ENCODE measurements around the gene SETMAR.

DNA sequence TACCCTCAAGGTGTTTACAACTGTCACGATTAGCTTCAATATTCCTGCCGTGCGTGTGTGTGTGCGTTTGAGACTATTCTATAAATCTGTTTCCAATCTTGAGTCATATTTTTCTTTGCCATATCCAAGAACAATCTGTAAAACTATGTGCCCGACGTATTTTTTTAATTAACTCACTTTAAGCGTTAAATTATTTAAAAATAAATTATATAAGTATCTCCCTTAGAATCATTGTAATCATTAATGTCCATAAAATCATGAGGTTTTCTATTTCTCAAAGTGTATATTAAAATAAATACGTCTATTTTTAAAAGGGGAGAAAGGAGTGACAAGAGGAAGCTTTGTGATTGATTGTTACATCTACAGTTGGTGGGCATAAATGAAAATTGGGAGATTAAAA, 2.9 kb downstream of the SETMAR start:
- TF ChIP-seq, protein P1, sequence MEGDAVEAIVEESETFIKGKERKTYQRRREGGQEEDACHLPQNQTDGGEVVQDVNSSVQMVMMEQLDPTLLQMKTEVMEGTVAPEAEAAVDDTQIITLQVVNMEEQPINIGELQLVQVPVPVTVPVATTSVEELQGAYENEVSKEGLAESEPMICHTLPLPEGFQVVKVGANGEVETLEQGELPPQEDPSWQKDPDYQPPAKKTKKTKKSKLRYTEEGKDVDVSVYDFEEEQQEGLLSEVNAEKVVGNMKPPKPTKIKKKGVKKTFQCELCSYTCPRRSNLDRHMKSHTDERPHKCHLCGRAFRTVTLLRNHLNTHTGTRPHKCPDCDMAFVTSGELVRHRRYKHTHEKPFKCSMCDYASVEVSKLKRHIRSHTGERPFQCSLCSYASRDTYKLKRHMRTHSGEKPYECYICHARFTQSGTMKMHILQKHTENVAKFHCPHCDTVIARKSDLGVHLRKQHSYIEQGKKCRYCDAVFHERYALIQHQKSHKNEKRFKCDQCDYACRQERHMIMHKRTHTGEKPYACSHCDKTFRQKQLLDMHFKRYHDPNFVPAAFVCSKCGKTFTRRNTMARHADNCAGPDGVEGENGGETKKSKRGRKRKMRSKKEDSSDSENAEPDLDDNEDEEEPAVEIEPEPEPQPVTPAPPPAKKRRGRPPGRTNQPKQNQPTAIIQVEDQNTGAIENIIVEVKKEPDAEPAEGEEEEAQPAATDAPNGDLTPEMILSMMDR (IDR thresholded peaks at IDR 0.05; ENCODE audit: poor library complexity) = no peak
- TF ChIP-seq EZH2 (IDR thresholded peaks at IDR 0.05; ENCODE audit: borderline replicate concordance) (no peak), EZH2phosphoT487 (IDR thresholded peaks at IDR 0.05; ENCODE audit: low read depth, severe bottlenecking, unreplicated experiment) (no peak)

Data from hepatocyte (in vitro differentiated cells).